ENCODE results near the gene HYDIN. TPM values are rescaled to one million over a fixed set of nuclear protein-coding genes. Genes with fewer than 3 reads are reported as not detected.
"Not testable (repeated sequence)": the region's sequence is repeated elsewhere in the genome, so short reads cannot be mapped to it uniquely, and the experiment has no call there.

The HYDIN gene
- total RNA-seq, 2 donors from 2014 or later = 1.5 to 12.5 TPM

DNA sequence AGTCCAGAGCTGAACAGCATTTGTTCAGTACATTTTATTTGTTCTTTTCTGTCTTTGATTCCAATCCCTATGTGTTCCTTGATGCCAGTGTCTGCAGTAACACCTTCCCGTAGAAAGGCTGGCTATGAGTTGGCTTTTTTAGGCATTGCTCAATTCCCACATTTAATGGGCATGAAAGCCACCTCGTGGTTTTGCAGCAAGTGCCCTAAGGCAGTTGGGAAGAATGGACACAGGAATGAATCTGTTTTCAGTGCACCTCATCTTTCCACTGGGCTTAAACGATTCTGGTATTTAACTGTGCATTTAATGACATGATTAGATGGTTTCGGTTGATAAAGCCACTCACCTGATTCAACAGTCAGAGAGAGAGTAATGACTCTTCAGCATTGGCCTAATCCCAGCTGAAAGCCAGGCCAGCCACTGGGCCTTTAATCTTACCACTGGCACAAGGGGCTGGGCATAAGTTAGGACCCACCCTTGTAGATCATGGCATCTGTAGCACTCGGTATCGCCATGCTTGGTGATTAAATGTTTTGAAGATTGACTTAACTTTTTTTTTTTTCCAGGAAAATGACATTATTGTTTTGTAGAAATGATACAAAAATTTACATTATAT, 211.3 kb downstream of the HYDIN start:
- H3K27ac ChIP-seq; H3K9me3 ChIP-seq; H3K36me3 ChIP-seq; H3K27me3 ChIP-seq (replicated peaks; ENCODE audit: insufficient read depth); H3K4me3 ChIP-seq; H3K4me1 ChIP-seq (replicated peaks); intact Hi-C loops (cut with DNase I): not testable (repeated sequence)
- 40% methylated on average over 6 of the region's 6 CpGs for WGBS
- DNase-seq (ENCODE audit: low spot score) = peak; percentile 15
- TF ChIP-seq POLR2AphosphoS5 (IDR thresholded peaks at IDR 0.05) = peak; percentile 12

DNA sequence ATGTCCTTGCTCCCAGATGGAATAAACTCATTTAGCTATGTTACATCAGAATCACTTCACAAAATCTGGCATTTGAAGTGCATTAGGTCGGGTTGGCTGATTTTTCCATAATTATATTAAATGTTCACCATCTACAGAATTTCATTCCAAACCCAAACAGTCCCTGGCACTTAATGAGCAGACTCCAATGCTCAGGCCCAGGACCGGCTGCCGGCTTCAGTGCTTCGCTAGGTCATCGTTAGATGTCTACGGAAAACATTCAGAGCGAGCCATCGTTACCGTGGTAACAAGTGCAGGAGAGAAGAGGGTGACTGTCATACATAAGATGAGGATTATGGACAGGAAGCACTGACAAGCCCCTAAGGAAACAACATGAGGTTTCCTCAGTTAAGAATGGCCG, 215.1 kb downstream of the HYDIN start:
- DNase-seq (ENCODE audit: low spot score); H3K27ac ChIP-seq; H3K9me3 ChIP-seq; H3K4me3 ChIP-seq; H3K4me1 ChIP-seq (replicated peaks); intact Hi-C loops (cut with DNase I); H3K36me3 ChIP-seq; H3K27me3 ChIP-seq (replicated peaks; ENCODE audit: insufficient read depth): not testable (repeated sequence)
- WGBS = 77% methylated on average over 1 of the region's 10 CpGs

- H3K4me3 ChIP-seq; H3K4me1 ChIP-seq (replicated peaks); H3K27me3 ChIP-seq (replicated peaks; ENCODE audit: insufficient read depth); H3K36me3 ChIP-seq; H3K9me3 ChIP-seq; H3K27ac ChIP-seq; DNase-seq (ENCODE audit: low spot score); intact Hi-C loops (cut with DNase I): not testable (repeated sequence)
- WGBS = no CpG with 5 or more reads among the region's 3 CpGs
Observed at GRCh38 chr16:71009440-71010223, 220.9 kb downstream of the HYDIN start.

DNA sequence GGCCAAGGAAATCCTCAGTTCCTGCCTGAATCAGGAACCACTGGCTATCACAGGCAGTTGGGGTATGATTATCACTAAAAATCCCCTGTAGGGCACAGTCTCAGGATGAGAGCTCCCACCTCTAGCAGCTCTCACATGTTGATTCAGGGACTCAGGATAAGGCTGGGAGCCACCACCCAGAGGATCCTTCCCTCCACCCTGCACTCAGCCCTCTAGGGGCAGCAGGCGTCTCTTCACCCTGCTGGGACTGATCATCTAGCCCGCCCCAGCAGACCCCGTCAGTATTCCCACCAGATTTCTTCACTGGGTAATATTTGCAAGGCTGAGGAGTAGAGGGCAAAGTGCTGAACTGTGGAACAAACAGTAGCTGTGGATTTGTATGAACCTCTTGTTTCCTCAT, 224.0 kb downstream of the HYDIN start:
- H3K27me3 ChIP-seq (replicated peaks; ENCODE audit: insufficient read depth); H3K9me3 ChIP-seq; H3K36me3 ChIP-seq; H3K27ac ChIP-seq; intact Hi-C loops (cut with DNase I); DNase-seq (ENCODE audit: low spot score); H3K4me1 ChIP-seq (replicated peaks); H3K4me3 ChIP-seq: not testable (repeated sequence)
- WGBS = 61% methylated on average over 3 of the region's 3 CpGs

DNA sequence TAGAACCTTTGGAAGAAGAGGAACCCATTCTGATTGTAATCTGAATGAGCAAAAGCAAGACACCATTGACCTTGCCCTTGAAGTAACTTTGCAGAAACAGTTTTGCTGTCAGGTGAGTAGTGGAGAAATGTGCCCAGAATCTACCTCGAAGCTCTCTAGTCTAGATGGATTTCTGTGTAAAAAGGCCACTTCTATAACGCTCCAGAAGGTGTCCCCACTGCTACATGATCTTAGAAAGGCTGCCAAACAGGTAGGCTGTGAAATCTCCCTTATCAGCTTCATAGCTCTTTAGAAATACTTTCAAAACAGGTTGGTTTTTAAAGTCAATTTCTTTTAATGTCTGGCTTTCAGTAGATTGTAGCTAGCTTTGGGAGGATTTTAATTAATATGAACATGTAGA, 230.8 kb downstream of the HYDIN start:
- H3K4me3 ChIP-seq; intact Hi-C loops (cut with DNase I); H3K4me1 ChIP-seq (replicated peaks); H3K9me3 ChIP-seq; H3K36me3 ChIP-seq; H3K27me3 ChIP-seq (replicated peaks; ENCODE audit: insufficient read depth); H3K27ac ChIP-seq: not testable (repeated sequence)
- 6% methylated on average over 2 of the region's 2 CpGs for WGBS
- DNase-seq (ENCODE audit: low spot score) = peak; percentile 14

GRCh38 chr16:70995799-70996198, 234.7 kb downstream of the HYDIN start:
- H3K9me3 ChIP-seq; intact Hi-C loops (cut with DNase I); H3K4me3 ChIP-seq; H3K27me3 ChIP-seq (replicated peaks; ENCODE audit: insufficient read depth); H3K4me1 ChIP-seq (replicated peaks); H3K27ac ChIP-seq; H3K36me3 ChIP-seq; DNase-seq (ENCODE audit: low spot score): not testable (repeated sequence)
- 92% methylated on average over 1 of the region's 2 CpGs for WGBS

DNA sequence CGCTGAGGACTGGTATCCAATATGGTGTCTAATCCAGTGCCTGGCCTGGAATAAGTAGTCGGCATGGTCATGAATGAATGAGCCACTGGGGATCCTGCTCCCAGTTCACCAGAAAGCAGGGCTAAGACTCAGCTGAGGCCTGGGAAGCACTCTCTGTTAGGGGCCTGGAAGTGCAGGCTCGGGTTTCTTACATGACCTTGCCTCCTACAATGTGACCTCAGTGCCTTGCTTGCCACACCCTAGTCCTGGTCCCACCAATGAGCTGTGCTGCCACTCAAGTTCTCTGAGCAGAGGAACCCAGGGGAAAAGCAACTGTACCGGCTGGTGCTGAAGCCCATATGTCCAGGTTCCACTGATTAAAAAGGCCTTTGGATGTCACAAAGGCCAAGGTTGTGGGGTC, 238.0 kb downstream of the HYDIN start:
- H3K9me3 ChIP-seq; H3K4me3 ChIP-seq; H3K36me3 ChIP-seq; DNase-seq (ENCODE audit: low spot score); H3K27me3 ChIP-seq (replicated peaks; ENCODE audit: insufficient read depth); intact Hi-C loops (cut with DNase I); H3K4me1 ChIP-seq (replicated peaks); H3K27ac ChIP-seq: not testable (repeated sequence)
- WGBS = 91% methylated on average over 2 of the region's 4 CpGs

- DNase-seq (ENCODE audit: low spot score); H3K4me1 ChIP-seq (replicated peaks); H3K36me3 ChIP-seq; H3K27me3 ChIP-seq (replicated peaks; ENCODE audit: insufficient read depth); H3K27ac ChIP-seq; H3K4me3 ChIP-seq; intact Hi-C loops (cut with DNase I); H3K9me3 ChIP-seq: not testable (repeated sequence)
- 100% methylated on average over 1 of the region's 9 CpGs for WGBS
Observed at GRCh38 chr16:70987019-70987715, 243.4 kb downstream of the HYDIN start.

GRCh38 chr16:70984675-70985074, 245.8 kb downstream of the HYDIN start:
- DNase-seq (ENCODE audit: low spot score); H3K4me3 ChIP-seq; H3K4me1 ChIP-seq (replicated peaks); intact Hi-C loops (cut with DNase I); H3K27me3 ChIP-seq (replicated peaks; ENCODE audit: insufficient read depth); H3K9me3 ChIP-seq; H3K27ac ChIP-seq; H3K36me3 ChIP-seq: not testable (repeated sequence)
- 40% methylated on average over 5 of the region's 6 CpGs for WGBS

- H3K4me1 ChIP-seq (replicated peaks); DNase-seq (ENCODE audit: low spot score); H3K9me3 ChIP-seq; H3K4me3 ChIP-seq; intact Hi-C loops (cut with DNase I); H3K36me3 ChIP-seq; H3K27me3 ChIP-seq (replicated peaks; ENCODE audit: insufficient read depth); H3K27ac ChIP-seq: not testable (repeated sequence)
- no CpG with 5 or more reads among the region's 3 CpGs for WGBS
Observed at GRCh38 chr16:70968332-70968731, 262.2 kb downstream of the HYDIN start.

GRCh38 chr16:70960169-70960568, 270.4 kb downstream of the HYDIN start:
- not testable (repeated sequence) for H3K27me3 ChIP-seq (replicated peaks; ENCODE audit: insufficient read depth)
- WGBS = 20% methylated on average over 1 of the region's 3 CpGs

DNA sequence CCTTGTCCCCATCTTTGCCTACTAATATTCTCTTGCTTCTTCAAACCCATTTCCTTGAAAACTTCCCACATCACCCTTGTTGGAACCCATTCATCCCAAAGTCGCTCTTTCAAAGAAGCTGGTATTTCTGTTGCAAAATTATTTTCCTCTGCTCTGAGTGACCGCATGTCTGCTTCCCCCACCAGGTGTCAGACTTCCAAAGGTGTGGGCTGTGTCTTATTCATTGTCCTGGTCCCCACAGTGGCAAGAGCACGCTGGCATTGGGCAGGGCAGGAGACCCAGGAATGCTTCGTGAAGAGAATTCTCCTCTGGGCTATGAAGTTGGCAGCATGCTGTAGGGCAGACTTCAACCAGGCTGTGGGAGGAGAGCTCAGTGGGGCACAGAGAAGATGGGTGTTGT, 275.6 kb downstream of the HYDIN start:
- 91% methylated on average over 4 of the region's 4 CpGs for WGBS
- H3K36me3 ChIP-seq; DNase-seq (ENCODE audit: low spot score); H3K9me3 ChIP-seq; H3K27ac ChIP-seq; H3K4me1 ChIP-seq (replicated peaks); H3K27me3 ChIP-seq (replicated peaks; ENCODE audit: insufficient read depth); H3K4me3 ChIP-seq; intact Hi-C loops (cut with DNase I): not testable (repeated sequence)

More at GRCh38 chr16:70960169-70960568, 270.4 kb downstream of the HYDIN start:
- H3K4me1 ChIP-seq (replicated peaks); H3K36me3 ChIP-seq; intact Hi-C loops (cut with DNase I); H3K27ac ChIP-seq; H3K9me3 ChIP-seq; H3K4me3 ChIP-seq; DNase-seq (ENCODE audit: low spot score): not testable (repeated sequence)
